Astrocyte (in vitro differentiated cells and primary cell): ENCODE data around the gene POLDIP3.

Experiments
- CTCF ChIP-seq: IDR thresholded peaks from 2 replicates; pipeline ENCODE4 v1.5.1; 2011; ENCODE audit warnings: low read depth, mild to moderate bottlenecking, inconsistent platforms, low read length, moderate library complexity; ENCODE audit not compliant: insufficient read depth
- EZH2 ChIP-seq: IDR thresholded peaks from 2 replicates; pipeline ENCODE4 v1.6.1; 2012; ENCODE audit warnings: mild to moderate bottlenecking, low read length, inconsistent platforms; ENCODE audit not compliant: insufficient read depth

- no peak for TF ChIP-seq CTCF
- TF ChIP-seq EZH2, result no peak
Observed at GRCh38 chr22:42648017-42648367, 33.3 kb upstream of the POLDIP3 start.
